NCI-H524 treated with DMSO at 0.1 percent for 48 hours (cell line): ENCODE results near the gene EXT2.

ENCODE experiments used
- DNase-seq: peaks from one replicate; lab custom pipeline; 2025; lab: John Stamatoyannopoulos, UW

The EXT2 gene

DNA sequence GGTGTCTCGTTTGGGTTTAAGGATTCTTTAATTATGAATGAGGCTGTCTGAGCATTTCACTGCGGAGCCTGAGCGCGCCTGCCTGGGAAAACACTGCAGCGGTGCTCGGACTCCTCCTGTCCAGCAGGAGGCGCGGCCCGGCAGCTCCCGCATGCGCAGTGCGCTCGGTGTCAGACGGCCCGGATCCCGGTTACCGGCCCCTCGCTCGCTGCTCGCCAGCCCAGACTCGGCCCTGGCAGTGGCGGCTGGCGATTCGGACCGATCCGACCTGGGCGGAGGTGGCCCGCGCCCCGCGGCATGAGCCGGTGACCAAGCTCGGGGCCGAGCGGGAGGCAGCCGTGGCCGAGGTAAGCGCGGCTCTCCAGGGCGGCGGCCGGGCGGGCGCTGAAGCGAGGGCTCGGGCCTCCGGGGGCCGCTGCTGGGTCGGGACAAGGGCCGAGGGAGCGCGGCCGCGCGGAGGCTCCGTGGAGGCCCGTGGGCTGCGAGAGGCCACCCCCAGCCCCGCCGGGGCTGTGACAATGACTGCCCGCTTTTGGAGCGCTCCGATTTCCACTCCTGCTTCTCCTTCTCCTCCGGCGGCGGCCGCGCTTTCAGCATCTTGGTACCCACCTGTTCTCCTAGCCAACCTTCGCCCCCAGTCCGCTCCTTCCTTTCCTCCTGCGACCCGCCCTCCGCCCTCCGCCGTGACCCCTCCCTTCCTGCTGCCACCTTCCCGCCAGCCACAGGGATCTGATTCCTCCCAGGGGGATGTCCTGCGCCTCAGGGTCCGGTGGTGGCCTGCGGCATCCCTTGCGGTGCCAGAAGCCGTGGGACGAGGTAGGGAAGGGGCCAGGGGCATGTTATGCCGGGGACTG is at the start of gene EXT2:
Gene EXT2 (plus strand): TSS at position 173 of the 854 bp plus-strand sequence. CDS start 12,035 bp downstream, outside the sequence.
- DNase-seq, result peak; percentile 14

DNA sequence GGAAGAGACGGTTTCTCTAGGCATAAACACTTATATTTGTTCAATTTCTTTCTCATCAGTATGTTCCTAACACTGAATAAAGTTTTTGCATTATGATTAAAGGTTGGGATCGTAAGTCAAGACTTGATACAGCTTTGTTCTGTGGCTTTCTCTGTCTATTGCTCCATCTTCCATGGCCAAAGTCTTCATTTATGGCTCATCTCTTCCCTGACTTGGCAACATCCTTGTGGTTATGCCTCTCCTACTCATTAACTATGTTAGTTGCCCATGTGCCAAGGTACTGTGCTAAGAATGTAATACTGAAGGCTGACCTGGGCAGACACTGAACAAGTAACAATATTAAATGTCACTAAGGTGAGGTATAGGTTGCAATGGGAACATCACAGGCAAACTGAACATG is 49.3 kb upstream of the EXT2 start:
- DNase-seq, result no peak

DNA sequence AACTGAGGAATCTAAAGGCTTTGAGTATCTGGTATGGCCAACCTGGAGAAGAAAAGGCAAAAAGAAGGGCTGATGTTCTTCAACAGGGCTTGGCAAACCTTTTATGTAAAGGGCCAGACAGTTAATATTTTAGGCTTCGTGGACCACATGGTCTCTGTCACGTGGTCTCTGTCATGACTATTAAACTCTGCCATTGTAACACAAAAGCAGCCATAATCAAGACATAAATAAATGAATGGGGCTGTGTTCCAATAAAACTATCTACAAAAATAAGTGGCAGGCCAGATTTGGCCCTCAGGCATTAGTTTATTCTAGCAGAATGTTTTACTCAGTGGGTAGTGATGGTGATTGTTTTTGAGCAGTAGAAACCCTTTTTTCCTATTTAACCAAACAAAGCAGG is 48.2 kb upstream of the EXT2 start:
- DNase-seq, result no peak

DNA sequence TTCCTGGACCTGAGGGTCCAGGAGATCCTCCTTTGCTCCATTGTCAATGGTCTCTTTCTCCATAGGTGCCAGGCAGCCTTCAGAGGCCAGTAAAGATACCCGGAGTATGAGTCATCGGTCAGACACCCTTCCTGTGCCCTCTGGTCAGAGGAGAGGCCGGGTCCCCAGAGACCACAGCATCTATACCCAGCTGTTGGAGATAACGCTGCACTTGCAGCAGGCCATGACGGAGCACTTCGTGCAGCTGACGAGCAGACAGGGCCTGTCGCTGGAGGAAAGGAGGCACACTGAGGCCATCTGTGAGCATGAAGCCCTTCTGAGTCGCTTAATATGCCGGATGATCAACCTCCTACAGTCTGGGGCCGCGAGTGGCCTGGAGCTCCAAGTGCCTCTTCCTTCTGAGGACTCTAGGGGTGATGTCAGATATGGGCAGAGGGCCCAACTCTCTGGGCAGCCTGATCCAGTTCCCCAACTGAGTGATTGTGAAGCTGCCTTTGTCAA is 47.5 kb upstream of the EXT2 start, which contains the start of gene ACCSL:
Gene ACCSL (plus strand): TSS at position 51 of the 501 bp plus-strand sequence. CDS start 56 bp downstream, at position 107.
- no peak for DNase-seq

DNA sequence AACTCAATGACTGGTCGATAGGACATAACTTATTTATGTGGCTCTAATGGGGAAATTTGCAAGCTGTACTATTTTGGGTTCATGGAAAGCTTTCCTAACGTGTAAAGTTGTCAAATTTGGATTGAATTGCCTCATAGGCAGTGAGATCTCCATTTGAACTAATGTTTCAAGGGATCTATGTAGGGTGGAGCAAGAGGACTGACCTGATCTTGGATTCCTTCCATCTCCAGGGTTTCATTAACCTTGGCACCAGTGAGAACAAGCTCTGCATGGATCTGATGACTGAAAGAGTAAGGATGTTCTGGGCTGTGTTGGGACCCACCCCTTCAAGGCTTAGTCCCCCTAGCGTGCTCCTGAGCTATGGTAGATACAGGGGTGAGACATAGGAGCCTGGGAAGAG is 45.6 kb upstream of the EXT2 start:
- DNase-seq, result no peak

DNA sequence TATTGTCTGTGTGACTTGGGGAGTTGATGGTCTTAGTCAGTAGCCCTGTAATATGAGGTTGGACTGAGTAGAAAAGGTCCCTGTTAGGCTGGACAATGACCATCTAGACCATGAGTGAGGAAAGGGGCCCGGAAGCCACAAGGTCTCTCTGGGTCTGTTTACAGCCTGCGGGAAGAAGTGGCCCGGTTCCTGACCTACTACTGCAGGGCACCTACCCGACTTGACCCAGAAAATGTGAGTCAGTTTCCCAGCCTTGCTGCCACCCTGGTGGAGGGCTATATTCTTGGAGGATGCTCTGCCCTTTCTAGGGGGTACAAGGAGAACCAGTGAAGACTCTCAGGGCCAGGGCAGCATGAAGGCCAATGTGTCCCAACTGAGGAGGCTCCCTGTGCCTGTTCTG is 44.3 kb upstream of the EXT2 start:
- DNase-seq, result no peak

DNA sequence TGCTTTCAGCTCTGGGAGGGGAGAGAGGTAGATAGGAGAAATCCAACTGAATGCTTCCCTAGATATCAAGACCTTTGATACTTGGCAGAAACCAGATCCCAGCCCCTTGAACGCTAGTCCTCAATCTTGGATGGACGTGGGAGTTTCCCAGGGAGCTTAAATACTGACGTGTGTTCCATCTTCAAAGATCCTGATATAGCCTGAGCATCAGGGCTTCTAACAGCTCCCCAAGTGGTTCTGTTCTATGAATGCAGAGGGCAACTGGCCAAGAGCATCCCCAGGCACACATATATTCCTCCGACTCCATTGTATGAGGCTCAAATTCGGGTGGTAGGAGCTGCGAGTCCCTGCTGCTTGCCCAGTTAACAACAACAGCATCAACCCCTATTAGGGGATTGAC is 38.1 kb upstream of the EXT2 start:
- DNase-seq, result no peak

DNA sequence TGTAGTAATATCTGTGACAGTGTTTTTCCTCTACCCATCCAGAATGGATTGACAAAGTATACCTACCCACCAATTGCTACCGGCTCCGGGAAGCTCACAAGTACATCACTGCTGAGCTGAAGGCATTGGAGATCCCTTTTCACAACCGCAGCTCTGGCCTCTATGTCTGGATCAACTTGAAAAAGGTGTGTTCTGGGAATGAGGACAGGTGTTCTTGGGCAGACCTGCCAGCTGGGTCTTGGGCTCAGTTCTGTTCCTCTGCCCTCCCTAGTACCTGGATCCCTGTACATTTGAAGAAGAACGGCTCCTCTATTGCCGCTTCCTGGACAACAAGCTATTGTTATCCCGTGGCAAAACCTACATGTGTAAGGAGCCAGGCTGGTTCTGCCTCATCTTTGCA is 37.2 kb upstream of the EXT2 start:
- DNase-seq, result no peak

DNA sequence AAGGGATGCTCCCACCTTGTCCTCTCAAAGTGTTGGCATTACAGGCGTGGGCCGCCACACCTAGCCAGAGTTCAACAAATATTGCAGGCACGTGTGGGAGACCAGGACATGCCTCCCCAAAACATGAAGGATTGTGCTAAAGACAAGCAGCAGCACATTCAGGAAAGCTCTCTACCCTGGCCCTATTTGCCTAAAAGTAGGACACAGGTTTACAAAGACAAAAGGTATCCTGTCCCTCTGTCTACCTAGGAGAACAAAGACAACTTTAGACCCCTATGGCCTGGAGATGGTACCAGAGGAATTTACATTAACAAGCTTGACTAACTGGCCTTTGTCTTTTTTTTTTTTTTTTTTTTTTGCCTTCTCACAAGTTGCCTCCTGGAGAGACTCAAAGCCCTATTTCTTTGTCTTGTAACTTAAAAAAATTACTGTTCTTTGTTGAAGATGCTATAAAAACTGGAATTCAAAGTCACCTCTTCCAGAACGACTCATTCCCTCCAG is 30.3 kb upstream of the EXT2 start:
- DNase-seq, result no peak

DNA sequence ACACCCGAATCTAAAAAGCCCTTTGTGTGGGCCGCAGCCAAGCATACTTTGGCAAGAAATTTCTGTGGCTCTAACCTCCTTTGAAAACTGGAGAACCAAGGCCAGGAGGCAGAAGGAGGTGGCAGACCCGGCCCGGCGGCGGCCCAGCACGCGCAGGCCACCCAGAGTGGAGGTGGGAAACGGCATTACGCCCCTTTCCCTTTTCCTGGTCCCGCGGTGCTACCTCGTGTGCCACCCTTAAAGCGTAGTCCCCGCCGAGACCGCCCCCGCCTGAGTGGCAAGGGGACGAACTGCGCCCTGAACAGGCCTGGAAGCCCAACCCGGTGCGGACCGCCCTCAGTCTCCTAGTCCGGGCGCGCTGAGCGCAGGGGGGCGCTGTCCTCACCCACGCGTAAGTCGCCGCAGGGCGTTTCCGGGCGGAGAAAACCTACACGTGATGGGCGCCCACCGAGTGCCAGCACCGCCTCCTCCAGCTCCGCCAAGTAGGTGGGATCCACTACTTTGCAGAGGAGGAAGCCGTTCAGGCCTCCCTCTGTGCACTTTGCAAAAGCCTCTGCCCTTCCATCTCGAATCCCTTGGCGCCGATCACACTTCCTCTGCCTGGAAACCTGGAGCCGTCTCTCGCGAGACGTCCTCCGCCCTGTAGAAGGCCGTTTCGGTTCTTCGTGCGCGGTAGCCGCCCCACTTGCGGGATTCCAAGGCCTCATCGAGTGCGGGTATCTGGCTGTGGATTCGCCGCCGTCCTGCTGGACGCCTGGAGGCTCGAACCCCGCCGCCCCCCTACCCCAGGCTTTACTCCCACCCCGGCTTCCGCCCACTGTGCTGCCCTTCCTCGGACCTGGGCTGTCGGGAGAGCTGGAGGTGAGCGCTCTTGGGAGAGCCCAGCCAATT is 29.4 kb upstream of the EXT2 start, which contains the start of gene ACCS:
Gene ACCS (plus strand): TSS at position 430 of the 891 bp plus-strand sequence. CDS start 1,358 bp downstream, outside the sequence.
- DNase-seq, result no peak

DNA sequence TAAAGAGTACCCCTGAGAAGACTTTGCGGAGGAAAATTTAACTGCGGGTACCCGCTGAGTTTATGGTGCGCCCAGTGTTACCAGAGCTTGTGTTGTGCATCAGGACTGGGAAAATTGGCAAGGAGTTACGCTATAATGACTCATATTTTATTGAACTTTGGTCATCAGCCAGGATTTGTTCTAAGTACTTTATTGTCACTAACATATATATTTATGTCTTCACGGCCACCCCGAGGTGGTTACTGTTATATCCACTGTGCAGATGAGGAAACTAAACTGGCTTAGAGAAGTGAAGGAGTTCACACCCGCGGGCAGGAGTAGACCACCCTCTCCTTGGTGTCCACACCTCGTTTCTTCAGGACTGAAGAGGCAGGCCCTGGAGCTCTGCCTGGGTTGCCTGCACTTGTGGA is 28.7 kb upstream of the EXT2 start:
- DNase-seq, result no peak

DNA sequence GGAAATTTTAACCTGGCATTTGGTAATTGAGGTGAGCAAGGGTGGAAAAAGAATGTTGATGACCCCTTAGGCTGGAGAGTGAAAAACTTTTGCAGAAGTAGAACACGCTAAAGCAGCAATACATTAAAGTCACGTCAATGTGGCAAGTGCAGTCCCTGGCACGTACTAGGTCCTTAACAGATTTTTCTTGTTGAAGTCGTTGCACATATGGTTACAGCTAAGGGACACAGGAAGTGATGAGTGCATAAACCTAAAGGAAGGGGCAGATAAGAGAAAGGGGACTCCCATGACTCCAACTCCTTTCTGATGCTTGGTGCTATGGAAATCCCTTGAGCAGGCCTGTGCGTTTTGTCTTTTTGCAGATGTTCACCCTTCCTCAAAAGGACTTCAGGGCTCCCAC is 28.2 kb upstream of the EXT2 start:
- no peak for DNase-seq

DNA sequence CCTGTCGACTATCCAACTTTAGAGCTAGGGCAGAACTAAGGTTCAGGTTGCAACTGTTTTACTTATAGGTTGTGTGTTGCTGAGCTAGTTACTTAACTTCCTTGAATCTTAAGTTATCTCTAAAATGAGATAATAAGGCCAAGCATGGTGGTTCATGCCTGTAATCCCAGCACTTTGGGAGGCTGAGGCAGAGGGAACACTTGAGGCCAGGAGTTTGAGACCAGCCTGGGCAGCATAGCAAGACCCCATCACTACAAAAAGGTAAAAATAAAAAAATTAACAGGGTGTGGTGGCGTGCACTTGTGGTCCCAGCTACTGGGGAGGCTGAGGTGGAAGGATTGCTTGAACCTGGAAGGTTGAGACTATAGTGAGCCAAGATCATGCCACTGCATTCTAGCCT is 27.3 kb upstream of the EXT2 start:
- DNase-seq, result no peak

DNA sequence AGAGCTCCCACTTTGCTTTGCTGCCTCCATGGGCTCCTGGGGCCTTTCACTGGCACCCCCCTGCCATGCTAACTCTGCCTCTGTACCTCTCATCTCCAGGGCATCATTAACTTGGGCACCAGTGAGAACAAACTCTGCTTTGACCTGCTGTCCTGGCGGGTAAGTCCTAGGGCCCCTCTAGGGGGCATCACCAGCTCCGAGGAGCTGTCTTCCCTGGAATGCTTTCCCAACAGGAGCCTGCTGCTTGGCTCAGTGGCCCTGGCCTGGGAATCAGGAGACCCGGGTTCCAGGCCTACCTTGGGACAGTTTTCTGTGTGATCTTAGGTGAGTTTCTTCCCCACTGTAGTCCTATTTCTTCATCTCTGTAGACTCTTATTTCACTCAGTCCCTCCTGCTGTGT is 24.3 kb upstream of the EXT2 start:
- DNase-seq, result no peak

DNA sequence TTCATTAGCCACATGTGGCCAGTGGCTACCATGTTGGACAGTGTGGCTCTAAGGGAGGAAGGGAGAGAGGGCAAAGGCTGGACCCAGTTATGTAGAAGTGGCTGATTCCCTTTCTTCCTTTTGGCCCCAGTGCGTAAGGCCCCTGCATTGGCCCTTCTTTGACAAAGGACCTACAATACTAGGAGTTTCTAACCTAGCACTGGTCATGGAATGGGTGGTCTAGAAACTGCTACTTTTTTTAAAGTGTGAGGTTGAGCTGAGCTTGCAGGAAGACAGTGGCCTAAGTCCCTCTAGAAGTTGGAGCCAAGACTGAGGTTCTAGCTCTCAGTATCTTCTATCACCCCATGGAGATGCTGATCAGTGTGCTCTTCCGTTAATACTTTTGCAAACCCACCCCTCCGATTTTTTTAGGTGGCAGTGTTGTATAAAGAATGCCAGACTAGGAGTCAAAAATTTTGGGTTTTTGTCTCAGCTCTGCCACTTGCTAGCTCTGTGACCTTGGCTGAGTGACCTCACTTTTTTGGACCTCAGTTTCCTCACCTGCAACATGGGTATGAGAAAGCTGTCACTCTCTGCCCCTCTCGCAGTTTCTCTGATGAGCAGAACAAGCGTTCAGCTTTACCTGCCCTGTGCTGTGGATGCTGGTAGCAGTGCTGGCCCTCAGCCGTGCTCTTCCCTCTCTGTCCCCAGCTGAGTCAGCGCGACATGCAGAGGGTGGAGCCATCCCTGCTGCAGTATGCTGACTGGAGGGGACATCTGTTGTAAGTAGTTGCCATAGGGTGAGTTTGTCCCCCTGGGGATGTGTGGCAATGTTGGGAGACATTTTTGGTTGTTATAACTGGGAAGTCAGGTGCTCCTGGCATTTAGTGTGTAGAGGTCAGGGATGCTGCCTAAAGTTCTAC is 22.5 kb upstream of the EXT2 start:
- DNase-seq, result no peak

DNA sequence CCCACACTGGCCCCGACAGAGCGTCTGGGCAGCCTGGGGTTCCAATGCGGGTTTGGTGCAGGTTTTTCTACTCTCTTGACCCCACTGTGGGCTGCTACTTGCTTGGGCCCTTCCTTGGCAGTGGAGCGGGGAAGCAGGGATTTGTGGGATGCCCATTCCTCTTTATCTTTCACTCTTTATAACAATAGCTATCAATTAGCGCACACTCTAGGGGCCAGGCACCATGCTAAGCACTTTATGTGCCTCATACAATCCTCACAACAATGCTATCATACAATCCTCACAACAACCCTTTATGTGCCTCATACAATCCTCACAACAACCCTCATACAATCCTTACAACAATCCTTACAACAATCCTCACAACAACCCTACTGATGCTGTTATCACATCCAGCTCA is 16.7 kb upstream of the EXT2 start:
- no peak for DNase-seq

DNA sequence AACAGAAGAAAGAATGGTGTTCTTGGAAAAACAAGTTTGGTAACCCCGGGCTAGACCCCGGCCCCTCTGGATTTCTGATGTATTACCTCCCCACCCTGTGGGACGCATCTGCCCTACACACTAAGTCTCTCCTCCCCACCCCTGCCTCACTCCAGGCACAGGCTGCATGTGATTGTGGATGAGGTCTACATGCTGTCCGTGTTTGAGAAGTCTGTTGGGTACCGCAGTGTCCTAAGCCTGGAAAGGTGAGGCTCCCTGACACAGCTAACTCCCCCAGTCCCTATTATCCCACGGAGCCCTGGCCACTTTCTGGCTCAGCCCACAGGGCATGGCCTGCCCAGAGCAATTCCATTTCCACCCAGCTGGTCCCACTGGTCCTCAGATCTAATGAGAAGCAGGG is 16.1 kb upstream of the EXT2 start:
- DNase-seq, result no peak

DNA sequence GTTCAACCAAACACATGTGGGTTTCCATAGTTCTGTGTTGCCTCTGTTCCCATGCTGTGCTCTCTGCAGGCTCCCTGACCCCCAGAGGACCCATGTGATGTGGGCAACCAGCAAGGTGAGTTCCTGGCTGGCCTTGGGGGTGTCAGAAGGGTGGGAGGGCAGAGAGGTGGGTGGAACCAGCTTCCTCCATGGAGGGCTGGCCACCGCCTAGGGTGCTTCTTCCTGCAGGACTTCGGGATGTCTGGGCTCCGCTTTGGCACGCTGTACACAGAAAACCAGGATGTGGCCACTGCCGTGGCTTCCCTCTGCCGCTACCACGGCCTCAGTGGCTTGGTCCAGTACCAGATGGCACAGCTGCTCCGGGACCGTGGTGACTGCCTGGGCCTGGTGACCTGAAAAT is 14.5 kb upstream of the EXT2 start:
- no peak for DNase-seq

DNA sequence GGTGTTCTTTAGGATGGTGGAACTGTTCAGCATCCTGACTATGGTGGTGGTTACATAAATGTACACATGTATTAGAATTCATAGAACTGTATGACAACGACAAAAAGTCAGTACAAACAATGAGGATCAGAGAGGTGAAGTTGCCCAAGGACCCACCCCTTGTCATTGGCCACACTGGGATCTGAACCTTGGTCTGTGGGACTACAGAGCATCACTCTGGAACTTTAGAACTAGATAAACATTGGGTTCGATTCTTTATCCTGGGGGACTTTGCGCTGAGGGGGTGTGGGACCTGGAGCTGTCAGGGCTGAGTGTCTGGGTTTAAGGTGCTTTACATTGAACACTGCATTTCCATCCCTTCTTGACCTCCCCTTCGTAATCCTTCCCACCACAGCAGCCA is 12.8 kb upstream of the EXT2 start:
- no peak for DNase-seq

DNA sequence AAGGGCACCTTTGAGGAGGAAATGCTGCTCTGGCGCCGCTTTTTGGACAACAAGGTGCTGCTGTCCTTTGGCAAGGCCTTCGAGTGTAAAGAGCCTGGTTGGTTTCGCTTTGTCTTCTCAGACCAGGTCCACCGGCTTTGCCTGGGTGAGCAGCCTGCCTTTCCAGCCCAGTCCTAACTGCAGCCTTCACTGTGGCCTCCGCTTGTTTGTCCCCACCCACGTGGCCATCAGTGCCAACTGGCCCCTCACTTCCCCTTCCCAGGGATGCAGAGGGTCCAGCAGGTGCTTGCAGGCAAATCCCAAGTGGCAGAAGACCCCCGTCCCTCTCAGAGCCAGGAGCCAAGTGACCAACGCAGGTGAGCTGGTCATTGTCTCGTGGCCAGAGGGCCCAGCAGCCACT is 12.0 kb upstream of the EXT2 start:
- no peak for DNase-seq

DNA sequence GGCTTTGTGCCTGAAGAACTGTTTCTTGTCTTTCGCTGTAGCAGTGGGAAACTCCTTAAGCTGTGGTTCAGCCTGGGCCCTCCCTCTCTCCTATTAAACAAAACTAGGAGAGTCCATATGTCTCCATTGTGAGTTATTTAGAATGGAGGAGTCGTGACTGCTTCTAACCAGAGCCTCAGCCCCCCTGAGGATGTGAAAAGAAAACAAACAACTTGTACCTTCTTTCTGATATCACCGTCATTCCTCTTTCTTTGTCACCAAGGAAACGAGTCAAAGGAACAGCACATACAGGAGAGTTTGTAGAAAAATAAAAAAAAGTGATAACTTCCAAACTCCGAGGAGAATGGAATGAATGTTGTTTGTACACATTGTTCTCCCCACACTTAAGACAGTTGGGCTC is 11.6 kb upstream of the EXT2 start:
- no peak for DNase-seq
